HG02642 (cell line): ENCODE measurements around the gene PRKAG2.
"Not testable (repeated sequence)": the region's sequence is repeated elsewhere in the genome, so short reads cannot be mapped to it uniquely, and the experiment has no call there.

Experiments
- ATAC-seq: cut with Tn5 transposase; IDR thresholded peaks from one replicate; pipeline ENCODE4 v1.9.1; 2021; ENCODE audit warnings: mild to moderate bottlenecking; ENCODE audit not compliant: unreplicated experiment, poor library complexity

The PRKAG2 gene

DNA sequence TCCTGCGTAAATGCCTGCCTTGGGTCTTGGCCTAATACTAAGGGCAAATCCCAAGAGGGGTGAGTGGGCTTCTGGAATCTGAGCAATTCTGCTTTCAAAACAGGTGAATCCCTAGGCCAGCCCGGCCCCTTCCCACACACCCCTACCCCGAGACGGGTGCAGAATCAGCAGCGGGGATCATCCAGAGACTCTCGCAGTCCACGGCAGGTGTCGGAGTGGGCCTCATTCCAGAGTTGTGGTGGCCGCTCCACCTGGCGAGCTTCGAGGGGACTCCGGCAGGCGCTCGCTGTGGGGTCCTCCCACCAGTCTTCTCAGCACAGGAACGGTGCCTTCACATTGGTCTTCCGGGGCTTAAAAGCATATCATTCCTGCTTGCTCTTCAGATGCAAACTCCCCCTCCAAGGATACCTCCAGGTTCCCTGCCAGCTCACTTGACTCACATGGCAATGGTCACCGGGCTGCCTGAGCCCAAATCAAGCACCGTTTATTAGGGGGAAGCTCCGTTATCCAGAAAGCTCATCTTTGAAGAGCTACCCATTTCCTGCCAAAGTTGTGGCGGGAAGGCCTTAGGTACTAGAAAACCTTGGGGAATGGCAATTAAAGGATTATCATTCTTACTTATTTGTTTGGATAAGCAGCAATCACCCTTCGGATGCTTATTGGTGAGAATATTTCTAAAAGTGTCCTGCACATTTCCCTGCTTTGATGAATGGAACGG is 67.6 kb downstream of the PRKAG2 start:
- no peak for ATAC-seq

DNA sequence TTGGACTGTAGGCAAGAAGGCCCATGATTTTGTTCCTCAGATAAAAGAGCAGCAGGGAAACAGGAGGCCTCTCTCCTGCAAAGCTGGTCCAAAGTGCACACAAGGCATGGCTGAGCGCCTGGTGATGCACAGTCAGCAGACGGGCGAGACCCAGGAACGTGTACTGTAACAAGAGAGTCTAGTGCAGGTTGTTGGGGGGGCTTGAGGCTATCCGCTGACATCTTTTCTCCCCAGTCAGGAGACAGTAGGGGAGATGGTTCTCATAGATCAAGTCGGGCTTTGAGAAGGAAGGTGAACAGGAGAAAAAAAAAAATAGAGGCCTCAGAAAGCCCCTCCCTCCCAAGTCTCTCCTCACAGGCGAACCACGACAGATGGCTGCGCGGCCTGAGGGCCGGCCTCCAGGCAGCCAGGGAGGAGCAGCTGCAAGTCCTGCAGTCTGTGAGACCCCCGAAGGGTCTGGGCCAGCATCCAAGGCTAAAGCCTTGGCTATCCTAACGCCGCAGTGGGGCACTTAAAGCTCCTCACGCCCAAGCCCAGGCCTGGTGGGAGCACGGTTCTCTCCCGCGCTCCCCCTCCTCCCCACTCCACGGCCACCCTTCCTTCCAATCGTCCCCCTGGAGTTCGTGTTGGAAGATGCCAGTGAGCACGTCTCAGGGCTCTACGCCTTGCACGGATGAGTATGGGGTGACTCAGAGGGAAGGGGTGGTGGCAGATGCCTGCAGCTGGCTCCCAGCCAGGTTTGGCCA is 68.3 kb downstream of the PRKAG2 start:
- ATAC-seq, result no peak

- ATAC-seq, result no peak
Observed at GRCh38 chr7:151807846-151808245, 69.1 kb downstream of the PRKAG2 start.

DNA sequence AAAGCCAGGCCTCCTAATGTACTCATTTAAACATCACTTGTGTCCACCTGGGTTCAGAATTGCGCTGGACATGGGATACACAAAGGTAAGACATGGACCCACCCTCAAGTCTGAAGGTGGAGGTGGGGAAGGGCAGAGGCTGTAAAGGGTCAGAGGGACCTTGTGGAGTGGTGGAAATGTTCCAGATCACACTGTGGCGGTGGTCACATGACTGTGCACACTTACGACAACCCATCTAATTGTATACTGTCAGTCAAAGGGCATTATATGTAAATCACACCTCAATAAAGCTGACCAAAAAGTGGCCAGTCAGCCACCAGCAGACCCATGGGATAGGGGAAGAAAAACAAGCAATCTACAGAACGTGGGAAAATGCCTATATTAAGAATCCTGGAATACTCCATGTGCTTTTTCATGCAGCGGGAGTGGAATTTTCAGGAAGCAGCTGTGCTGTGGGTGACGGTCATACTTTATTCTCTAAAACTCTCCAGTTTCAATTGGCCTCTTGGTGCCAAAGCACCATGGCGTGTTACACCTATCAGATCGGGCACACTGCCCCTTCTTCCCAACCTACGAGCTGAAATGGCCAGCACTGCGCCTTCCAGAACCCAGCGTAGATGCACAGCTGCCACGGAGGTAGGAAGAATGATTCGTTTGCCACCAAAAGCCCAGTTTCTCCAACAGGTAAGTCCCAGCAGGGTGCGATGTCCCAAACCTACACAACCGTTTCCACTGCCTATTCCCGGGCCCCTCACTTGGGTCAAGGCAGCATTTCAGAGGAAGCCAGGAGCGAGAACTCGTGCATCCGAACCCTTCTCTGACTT is 69.8 kb downstream of the PRKAG2 start:
- ATAC-seq, result no peak

GRCh38 chr7:151806204-151806603 is 70.7 kb downstream of the PRKAG2 start:
- ATAC-seq, result no peak

DNA sequence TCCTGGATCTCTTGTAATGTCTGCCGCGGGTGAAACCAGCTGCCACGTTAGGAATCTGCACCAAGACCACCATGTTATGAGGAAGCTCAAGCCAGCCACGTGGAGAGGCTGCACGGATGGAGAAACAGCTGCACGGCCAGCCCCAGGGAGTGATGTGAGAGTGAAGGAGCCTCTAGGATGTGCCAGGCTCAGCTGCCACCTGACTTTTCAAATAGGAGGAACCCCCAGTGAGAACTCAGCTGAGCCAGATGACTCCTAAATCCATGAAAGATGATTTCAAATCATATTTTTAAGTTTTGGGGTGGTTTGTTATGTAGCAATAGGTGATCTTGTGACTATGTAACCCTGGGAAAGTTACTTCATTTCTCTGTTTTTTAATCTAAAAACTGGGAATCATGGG is 71.7 kb downstream of the PRKAG2 start:
- no peak for ATAC-seq

- ATAC-seq, result no peak
Observed at GRCh38 chr7:151804756-151805155, 72.2 kb downstream of the PRKAG2 start.

DNA sequence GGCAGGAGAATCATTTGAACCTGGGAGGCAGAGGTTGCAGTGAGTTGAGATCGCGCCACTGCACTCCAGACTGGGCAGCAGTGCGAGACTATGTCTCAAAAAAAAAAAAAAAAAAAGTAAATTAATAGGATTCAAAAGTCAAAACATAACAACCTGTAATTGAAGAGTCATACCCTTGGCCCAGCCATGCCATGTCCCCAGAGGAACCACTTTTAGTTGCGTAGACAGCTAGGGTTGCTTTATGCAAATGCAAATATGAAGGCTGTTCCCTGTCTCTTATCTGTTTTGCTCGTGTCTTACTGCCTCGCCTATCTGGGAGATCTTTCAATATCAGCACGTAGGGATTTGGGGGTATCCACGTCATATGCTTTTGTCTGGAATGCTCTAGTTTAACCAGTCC is 73.1 kb downstream of the PRKAG2 start:
- no peak for ATAC-seq

- no peak for ATAC-seq
Observed at GRCh38 chr7:151802469-151802846, 74.5 kb downstream of the PRKAG2 start.

DNA sequence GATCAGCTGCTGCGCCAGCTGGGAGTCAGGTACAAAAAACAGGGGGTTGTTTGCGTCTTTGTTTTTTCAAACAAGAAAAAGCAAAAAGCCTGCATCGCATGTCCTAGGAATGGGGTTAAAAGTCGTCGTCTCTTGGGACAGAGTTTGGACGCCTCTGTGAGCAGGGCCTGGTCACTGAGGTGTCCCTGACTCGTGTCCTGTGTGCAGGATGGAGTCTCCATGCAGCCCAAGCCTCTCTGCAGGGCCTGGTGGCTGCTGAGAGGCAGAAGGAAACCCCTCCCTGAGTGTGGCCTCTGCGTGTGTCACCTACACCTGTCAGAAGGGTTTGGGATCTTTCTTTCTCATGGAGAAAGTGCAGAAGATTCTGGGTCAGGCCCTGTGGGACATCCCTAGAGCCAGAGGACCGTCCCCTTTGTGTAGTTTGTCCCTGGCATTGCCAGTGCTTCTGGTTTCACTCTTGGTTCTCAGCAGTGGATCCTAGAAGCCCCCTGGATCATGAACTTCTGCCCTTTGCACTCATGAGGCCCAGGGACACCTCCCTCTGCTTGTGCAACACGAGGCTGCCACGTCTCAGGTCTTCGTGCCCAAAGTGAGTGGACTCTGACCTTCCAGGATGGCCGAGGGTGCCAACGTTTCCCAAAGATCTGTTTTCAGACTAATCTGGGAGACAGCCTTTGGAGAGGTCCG is 75.0 kb downstream of the PRKAG2 start:
- no peak for ATAC-seq

GRCh38 chr7:151801291-151801690 is 75.6 kb downstream of the PRKAG2 start:
- no peak for ATAC-seq

- no peak for ATAC-seq
Observed at GRCh38 chr7:151800861-151801260, 76.1 kb downstream of the PRKAG2 start.

GRCh38 chr7:151800391-151800790 is 76.5 kb downstream of the PRKAG2 start:
- ATAC-seq, result no peak

DNA sequence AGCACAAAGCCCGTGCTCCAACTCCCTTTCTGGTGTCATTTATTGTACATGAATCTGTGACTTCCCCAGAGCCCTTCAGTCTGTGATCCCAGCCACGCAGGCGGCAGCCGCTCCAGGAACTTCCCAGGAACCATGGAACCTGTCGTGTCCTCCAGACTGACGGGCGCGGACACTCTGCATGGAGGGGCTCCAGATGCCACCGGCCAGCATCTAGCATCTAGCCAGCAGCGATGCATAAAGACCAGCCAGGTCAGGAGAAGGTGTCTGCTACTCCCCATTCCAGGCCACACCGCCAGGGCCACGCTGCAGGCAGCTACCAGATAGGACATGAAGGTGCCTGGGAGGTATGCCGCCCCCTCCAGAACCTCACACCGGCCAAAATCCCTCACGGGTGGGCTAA is 77.4 kb downstream of the PRKAG2 start:
- no peak for ATAC-seq

DNA sequence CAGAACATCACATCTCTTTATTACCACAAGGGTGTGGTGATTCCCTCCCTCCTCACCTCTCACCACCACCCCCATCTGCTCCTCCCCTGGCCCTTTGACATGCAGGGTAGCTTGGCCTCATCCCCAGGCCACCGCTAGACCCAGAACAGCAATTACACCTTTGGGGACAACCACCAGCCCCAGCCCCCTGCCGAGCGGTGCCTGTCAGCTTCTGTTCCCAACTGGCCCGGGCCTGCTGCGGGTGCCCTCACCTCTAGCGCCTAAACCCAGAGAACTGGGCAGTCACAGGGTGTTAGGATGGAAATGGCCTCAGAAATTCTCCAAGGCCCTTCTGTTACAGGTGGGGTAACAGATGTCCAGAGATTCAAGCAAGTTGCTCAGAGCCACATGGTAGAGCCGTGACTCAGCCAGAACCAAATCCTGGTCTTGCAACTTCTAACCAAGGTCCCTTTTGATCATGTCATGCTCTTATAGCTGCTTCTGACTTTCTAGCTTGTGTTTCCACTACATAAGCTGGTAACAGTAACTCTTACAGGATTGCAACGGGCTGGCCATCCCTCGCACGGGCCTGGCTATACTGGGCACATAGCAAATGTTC is 78.0 kb downstream of the PRKAG2 start:
- no peak for ATAC-seq

DNA sequence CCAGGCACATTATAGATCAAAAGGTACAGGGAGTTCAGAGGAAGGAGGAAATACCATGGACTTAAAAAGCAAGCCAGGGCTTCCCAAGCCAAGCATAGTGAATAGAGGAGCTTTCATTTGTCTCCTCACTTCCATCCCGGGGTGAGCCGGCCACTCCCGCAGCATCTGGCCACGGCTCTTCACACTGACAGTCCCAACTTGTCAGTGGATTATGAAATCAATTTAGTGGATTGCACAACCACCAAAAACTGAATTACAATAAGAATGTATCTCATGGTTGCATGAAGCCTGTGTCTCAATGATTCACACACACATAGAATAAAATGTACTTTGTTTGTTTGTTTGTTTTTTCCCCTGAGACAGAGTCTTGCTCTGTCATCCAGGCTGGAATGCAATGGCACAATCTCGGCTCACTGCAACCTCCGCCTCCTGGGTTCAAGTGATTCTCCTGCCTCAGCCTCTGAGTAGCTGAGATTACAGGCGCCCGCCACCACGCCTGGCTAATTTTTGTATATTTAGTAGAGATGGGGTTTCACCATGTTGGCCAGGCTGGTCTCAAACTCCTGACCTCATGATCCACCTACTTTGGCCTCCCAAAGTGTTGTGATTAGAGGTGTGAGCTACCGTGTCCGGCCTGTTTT is 79.1 kb downstream of the PRKAG2 start:
- not testable (repeated sequence) for ATAC-seq

DNA sequence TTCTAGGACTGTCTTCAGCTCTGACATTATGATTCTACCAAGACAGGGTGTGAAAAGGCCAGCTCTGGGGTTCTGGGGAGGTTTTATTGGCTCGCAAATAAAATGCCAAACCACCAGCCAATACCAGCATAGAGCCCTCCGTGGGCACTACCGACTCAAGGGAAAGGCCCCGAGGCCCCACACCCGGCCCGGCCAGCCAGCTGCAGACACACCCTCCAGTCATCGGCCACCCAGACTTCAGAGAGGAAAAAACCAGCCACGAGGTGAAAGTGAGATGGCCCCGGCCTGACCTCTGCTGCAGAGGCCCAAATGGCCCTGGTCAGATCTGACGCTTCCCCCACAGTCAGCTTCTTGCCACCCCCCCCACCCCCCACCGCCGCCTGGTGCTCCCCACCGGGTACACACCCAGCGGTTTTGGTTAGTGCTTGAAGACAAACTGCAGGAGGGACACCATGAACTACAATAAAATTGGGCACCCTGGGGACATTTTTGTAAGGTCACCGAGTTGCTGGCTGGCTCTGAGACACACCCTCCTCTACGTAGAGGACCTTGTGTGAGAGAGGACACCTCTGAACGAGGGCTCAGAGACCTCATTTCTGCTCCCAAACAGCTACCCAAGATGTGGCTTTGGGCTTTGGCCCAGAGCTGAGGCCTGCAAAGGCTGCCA is 79.9 kb downstream of the PRKAG2 start:
- no peak for ATAC-seq

DNA sequence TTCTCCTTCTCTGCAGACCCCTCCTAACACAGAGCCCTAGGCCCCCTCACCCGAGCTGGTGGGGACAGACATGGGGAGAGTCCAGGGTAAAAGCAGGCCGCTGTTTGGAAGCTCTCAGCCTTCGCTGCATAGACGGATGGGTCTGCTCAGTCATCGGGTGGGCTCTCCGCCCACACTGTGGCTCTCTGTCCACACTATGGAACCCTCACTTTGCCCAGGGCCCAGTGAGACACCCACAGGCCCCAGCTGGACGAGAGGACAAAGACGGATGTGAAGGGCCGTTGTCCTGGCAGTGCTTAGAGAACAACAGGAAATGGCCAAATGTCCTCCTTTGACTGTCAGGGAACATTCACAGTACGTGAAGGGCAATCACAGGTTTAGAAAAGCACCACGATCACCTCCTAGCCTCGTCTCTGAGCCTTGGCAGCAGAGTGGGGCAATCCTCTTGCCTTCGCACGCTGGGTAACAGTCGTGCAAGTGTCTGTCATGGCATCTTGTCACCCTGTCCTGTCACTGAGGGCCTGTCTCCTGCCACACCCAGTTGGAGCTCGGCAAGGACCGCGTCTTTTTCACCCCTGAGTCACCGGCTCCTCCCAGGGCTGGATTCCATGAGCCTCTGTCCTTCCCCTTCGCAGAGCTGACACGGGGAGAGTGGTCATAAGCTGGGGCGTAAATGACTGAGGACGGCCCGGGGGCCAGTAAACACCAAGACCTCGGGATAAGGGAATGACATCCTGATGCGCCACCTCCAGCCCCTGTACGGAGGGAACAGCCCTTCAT is 80.6 kb downstream of the PRKAG2 start:
- ATAC-seq, result no peak
